OCI-LY1 (cell line): Measurements from ENCODE around the gene PEX10.

Experiments
- H2AFZ ChIP-seq: fragments of 200-600 bp; sonication (generic), shearing (Covaris generic); 2 replicates; pipeline ENCODE4 v1.6.0; 2014; ENCODE audit warnings: antibody characterized with exemption, mild to moderate bottlenecking, low read length
- H3F3A ChIP-seq: fragments of 200-600 bp; sonication (generic), shearing (Covaris generic); 2 replicates; pipeline ENCODE4 v1.6.0; 2014; ENCODE audit warnings: mild to moderate bottlenecking, antibody characterized with exemption, low read length, moderate library complexity; ENCODE audit not compliant: insufficient read depth
- H3K27ac ChIP-seq: fragments of 200-600 bp; sonication (generic); 2 replicates; pipeline ENCODE4 v1.5.1; 2014; ENCODE audit warnings: low read length, mixed run types, mild to moderate bottlenecking, low read depth; ENCODE audit not compliant: poor library complexity, severe bottlenecking
- H3K27me3 ChIP-seq: fragments of 200-600 bp; sonication (generic); 2 replicates; pipeline ENCODE4 v1.6.0; 2014; ENCODE audit warnings: antibody characterized with exemption, mild to moderate bottlenecking, low read length, moderate library complexity; ENCODE audit not compliant: insufficient read depth
- H3K36me3 ChIP-seq: fragments of 200-600 bp; sonication (generic); 2 replicates; pipeline ENCODE4 v1.6.1; 2014; ENCODE audit warnings: mild to moderate bottlenecking, antibody characterized with exemption, low read length, moderate library complexity, mixed read lengths; ENCODE audit not compliant: insufficient read depth
- H3K4me1 ChIP-seq: fragments of 200-600 bp; sonication (generic); 2 replicates; pipeline ENCODE4 v1.5.1; 2014; ENCODE audit warnings: mild to moderate bottlenecking, low read length, moderate library complexity; ENCODE audit not compliant: insufficient read depth, severe bottlenecking
- H3K4me2 ChIP-seq: fragments of 200-600 bp; sonication (generic), shearing (Covaris generic); 2 replicates; pipeline ENCODE4 v1.6.1; 2014; ENCODE audit warnings: low read length
- H3K4me3 ChIP-seq: fragments of 200-600 bp; sonication (generic); 2 replicates; pipeline ENCODE4 v1.5.1; 2014; ENCODE audit warnings: low read length, low read depth, mild to moderate bottlenecking, mixed read lengths; ENCODE audit not compliant: poor library complexity, severe bottlenecking
- H3K79me2 ChIP-seq: fragments of 200-600 bp; shearing (Covaris generic); 2 replicates; pipeline ENCODE4 v1.6.1; 2016; ENCODE audit warnings: mixed run types, low read length, mixed read lengths; ENCODE audit not compliant: insufficient read depth
- H3K9ac ChIP-seq: fragments of 200-600 bp; sonication (generic), shearing (Covaris generic); 2 replicates; pipeline ENCODE4 v1.6.1; 2014; ENCODE audit warnings: mild to moderate bottlenecking, low read length, mixed read lengths
- H3K9me2 ChIP-seq: fragments of 200-600 bp; sonication (generic), shearing (Covaris generic); 2 replicates; pipeline ENCODE4 v1.6.1; 2014; ENCODE audit warnings: low read depth, mild to moderate bottlenecking, low read length, mixed read lengths
- H3K9me3 ChIP-seq: fragments of 200-600 bp; shearing (Covaris generic); 2 replicates; pipeline ENCODE4 v1.6.1; 2014; ENCODE audit warnings: low read length, mixed read lengths
- H4K20me1 ChIP-seq: fragments of 200-600 bp; sonication (generic), shearing (Covaris generic); 2 replicates; pipeline ENCODE4 v1.6.0; 2016; ENCODE audit warnings: mild to moderate bottlenecking, low read length; ENCODE audit not compliant: insufficient read depth
- EZH2 ChIP-seq: fragments of 200-600 bp; sonication (generic), shearing (Covaris generic); IDR thresholded peaks from 2 replicates; pipeline ENCODE4 v1.8.0; 2017; ENCODE audit warnings: borderline replicate concordance, mixed run types, mild to moderate bottlenecking, antibody characterized with exemption, low read length, moderate library complexity, mixed read lengths
- TF ChIP-seq, protein P1 (sequence below): fragments of 200-600 bp; sonication (generic), shearing (Covaris generic); IDR thresholded peaks from 2 replicates; pipeline ENCODE4 v1.5.1; 2017; ENCODE audit warnings: mild to moderate bottlenecking, antibody characterized with exemption, low read length, moderate library complexity, mixed read lengths

The PEX10 gene

DNA sequence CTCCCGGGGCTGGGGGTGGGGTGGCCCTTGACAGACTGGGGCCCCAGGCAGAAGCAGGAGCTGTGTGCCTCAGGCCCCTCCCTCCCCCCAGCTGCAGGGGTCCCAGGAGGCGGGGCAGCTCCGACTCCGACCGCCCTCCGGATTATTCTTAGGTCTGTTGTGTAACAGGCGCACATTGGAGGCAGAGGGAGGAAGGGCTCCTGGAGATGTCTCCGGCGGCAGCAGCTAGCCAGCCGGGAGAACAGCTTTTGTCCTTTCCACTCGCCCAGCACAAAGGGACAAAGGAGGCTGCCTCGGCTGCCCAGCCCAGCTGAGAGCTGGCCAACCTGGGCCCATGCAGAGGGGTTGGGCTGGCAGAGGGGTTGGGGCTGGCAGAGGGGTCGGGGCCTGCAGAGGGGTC lies 34.0 kb upstream of the PEX10 start:
- no peaks in the 10 kb centered on the region for H3K9me2 ChIP-seq
- H3K27ac ChIP-seq = no peak overlapping the region
- no peaks in the 10 kb centered on the region for H3K79me2 ChIP-seq
- no peak overlapping the region for H3K4me3 ChIP-seq
- H4K20me1 ChIP-seq = no peaks in the 10 kb centered on the region
- H3K9ac ChIP-seq = no peak overlapping the region
- no peak overlapping the region for H3K4me2 ChIP-seq
- no peaks in the 10 kb centered on the region for H3K9me3 ChIP-seq
- TF ChIP-seq, protein P1, sequence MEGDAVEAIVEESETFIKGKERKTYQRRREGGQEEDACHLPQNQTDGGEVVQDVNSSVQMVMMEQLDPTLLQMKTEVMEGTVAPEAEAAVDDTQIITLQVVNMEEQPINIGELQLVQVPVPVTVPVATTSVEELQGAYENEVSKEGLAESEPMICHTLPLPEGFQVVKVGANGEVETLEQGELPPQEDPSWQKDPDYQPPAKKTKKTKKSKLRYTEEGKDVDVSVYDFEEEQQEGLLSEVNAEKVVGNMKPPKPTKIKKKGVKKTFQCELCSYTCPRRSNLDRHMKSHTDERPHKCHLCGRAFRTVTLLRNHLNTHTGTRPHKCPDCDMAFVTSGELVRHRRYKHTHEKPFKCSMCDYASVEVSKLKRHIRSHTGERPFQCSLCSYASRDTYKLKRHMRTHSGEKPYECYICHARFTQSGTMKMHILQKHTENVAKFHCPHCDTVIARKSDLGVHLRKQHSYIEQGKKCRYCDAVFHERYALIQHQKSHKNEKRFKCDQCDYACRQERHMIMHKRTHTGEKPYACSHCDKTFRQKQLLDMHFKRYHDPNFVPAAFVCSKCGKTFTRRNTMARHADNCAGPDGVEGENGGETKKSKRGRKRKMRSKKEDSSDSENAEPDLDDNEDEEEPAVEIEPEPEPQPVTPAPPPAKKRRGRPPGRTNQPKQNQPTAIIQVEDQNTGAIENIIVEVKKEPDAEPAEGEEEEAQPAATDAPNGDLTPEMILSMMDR = no peak
- no peak for TF ChIP-seq EZH2
- no peaks in the 10 kb centered on the region for H3F3A ChIP-seq
- no peaks in the 10 kb centered on the region for H3K4me1 ChIP-seq
- H3K36me3 ChIP-seq = no peaks in the 10 kb centered on the region
- no peaks in the 10 kb centered on the region for H3K27me3 ChIP-seq
- H2AFZ ChIP-seq = no peak overlapping the region

DNA sequence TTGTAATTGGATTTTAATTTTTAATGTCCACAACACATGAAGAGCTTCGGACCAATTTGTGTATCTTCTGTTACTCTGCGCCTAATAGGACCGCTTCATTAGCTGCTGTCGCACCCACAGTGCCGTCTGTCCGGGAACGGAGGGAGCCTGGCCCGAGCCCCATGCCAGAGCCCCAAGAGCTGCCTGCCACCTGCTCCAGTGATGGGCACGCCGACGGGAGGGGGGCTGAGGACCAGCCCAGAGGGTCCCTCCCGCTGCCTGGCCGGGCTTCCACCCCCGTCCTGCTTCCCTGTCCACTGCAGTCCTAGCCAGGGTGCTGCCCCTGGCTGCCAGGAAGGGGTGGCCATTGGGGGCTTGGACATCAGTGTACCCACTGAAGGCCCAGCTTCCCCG lies 33.5 kb upstream of the PEX10 start:
- H3K4me2 ChIP-seq = no peak overlapping the region
- no peaks in the 10 kb centered on the region for H4K20me1 ChIP-seq
- H3K9me2 ChIP-seq = no peaks in the 10 kb centered on the region
- no peak overlapping the region for H3K27ac ChIP-seq
- no peaks in the 10 kb centered on the region for H3K9me3 ChIP-seq
- TF ChIP-seq EZH2 = no peak
- no peaks in the 10 kb centered on the region for H3K36me3 ChIP-seq
- H3K4me1 ChIP-seq = no peaks in the 10 kb centered on the region
- no peaks in the 10 kb centered on the region for H3K79me2 ChIP-seq
- no peak overlapping the region for H3K9ac ChIP-seq
- H3K27me3 ChIP-seq = no peaks in the 10 kb centered on the region
- H3F3A ChIP-seq = no peaks in the 10 kb centered on the region
- no peak overlapping the region for H3K4me3 ChIP-seq
- no peak overlapping the region for H2AFZ ChIP-seq

DNA sequence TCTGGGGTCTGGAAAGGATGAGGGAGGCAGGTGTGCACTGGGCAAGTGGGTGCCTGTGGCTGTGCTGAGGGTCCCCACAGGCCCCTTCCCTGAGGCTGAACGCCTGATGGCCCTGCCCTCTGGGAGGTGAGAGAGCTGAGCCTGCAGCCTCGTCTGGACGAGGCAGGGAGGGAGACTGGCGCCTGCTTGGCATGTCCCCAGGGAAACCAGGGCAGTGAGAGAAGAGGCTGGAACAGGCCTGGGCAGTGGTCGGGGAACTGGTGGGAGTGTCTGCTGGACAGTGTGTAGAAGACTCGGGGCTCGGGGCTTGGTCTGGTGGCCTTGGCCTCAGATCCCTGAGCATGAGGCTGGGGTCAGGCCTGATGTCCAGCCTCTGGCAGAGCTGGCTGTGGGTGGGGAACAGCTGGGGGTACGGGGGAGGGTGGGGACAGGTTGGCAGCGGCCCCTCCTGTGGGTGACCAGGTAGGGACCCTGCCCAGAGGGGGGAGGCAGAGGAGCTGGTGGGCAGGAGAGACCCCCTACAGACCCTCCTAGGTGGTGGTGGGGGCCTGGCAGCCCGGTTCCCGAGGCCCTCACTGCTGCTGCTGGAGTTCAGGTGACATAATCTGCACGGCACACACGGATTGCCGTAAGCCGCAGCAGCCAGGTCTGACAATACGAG lies 32.9 kb upstream of the PEX10 start:
- H3K27me3 ChIP-seq = no peaks in the 10 kb centered on the region
- no peaks in the 10 kb centered on the region for H3F3A ChIP-seq

More for the DNA sequence above, 32.9 kb upstream of the PEX10 start:
- Histone ChIP-seq H3K9ac (no peak overlapping the region), H2AFZ (no peak overlapping the region), H4K20me1 (no peaks in the 10 kb centered on the region), H3K4me3 (no peak overlapping the region), H3K27ac (no peak overlapping the region), H3K9me2 (no peaks in the 10 kb centered on the region), H3K4me1 (no peaks in the 10 kb centered on the region), H3K79me2 (no peaks in the 10 kb centered on the region), H3K36me3 (no peaks in the 10 kb centered on the region), H3K9me3 (no peaks in the 10 kb centered on the region), H3K4me2 (no peak overlapping the region)
- no peak for TF ChIP-seq EZH2
- TF ChIP-seq, protein P1 = no peak
